ENCODE results near the gene SLC16A4. TPM values are rescaled to one million over a fixed set of nuclear protein-coding genes. Genes with fewer than 3 reads are reported as not detected.

The SLC16A4 gene
- total RNA-seq, 2 experiments from 2014 or later, result not detected

DNA sequence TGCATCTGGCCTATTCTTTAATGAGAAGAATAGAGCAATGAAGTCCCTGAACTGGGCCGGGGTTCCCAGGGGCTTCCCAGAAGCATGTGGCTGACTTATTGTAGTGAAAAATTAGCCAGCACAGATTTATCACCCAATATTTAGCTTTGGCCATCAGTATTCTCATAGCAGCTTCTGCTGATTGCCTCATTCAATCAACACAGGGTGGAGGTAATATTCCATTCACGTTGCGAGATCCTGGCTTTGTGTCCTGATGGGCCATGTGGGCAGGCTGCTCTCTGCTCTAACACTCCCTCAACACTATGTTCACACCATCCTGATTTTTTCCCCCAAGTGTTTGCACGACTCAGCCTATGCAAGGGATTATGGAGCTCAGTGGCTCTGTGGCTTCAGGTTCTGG lies 38.1 kb upstream of the SLC16A4 start:
- H3K36me3 ChIP-seq (ENCODE audit: insufficient read depth, low read length), result no peaks in the 10 kb centered on the region
- H3K4me1 ChIP-seq (ENCODE audit: insufficient read depth, low read length), result no peaks in the 10 kb centered on the region
- no peaks in the 10 kb centered on the region for H3K9me3 ChIP-seq (ENCODE audit: control insufficient read depth in 1 of 2, insufficient read depth in 1 of 2, low read length in 2 of 2)
- TF ChIP-seq, protein P1, sequence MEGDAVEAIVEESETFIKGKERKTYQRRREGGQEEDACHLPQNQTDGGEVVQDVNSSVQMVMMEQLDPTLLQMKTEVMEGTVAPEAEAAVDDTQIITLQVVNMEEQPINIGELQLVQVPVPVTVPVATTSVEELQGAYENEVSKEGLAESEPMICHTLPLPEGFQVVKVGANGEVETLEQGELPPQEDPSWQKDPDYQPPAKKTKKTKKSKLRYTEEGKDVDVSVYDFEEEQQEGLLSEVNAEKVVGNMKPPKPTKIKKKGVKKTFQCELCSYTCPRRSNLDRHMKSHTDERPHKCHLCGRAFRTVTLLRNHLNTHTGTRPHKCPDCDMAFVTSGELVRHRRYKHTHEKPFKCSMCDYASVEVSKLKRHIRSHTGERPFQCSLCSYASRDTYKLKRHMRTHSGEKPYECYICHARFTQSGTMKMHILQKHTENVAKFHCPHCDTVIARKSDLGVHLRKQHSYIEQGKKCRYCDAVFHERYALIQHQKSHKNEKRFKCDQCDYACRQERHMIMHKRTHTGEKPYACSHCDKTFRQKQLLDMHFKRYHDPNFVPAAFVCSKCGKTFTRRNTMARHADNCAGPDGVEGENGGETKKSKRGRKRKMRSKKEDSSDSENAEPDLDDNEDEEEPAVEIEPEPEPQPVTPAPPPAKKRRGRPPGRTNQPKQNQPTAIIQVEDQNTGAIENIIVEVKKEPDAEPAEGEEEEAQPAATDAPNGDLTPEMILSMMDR (IDR thresholded peaks at IDR 0.05), result no peak
- Mint-ChIP-seq H3K4me3 (no peak overlapping the region), H3K36me3 (ENCODE audit: low read depth) (no peaks in the 10 kb centered on the region), H3K9me3 (no peaks in the 10 kb centered on the region), H3K27me3 (peaks cover 34% of the 10 kb centered on the region), H3K4me1 (ENCODE audit: low read depth) (no peaks in the 10 kb centered on the region), H3K27ac (no peak overlapping the region)
- intact Hi-C loops (cut with DNase I, micrococcal nuclease), result no loop called here
- H3K27me3 ChIP-seq (ENCODE audit: control insufficient read depth in 1 of 2, insufficient read depth in 2 of 2, low read length in 2 of 2), result peaks cover 0 to 3% of the 10 kb centered on the region in 2 experiments
- no peak overlapping the region for H3K4me3 ChIP-seq (ENCODE audit: low read length)
- ATAC-seq (ENCODE audit: poor library complexity) (no peak), DNase-seq (no peak)
- ChIA-PET POLR2A (no interaction called here), CTCF (no interaction called here)
- H3K27ac ChIP-seq (ENCODE audit: low read depth in 1 of 2, low read length in 2 of 2), result no peak overlapping the region

DNA sequence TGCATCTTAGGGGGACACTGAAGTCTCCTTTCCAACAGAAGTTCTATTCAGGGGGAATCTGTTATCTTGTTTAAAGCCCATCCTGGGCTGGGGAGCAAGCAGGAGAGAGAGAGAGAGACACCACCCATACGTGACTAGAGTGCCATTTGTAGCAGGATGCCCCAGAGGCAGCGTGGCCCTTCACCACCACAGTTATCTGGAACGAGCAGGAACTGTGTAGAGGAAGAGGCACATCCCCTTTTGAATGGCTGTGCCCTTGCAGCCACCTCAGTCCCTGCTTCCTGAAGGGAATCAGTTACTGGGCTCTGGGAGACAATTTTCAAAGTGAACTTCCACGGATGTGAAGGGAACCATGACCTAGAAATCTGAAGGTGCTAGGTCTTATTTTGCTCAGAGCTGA lies 36.0 kb upstream of the SLC16A4 start:
- peaks cover 0 to 3% of the 10 kb centered on the region in 2 experiments for H3K27me3 ChIP-seq (ENCODE audit: control insufficient read depth in 1 of 2, insufficient read depth in 2 of 2, low read length in 2 of 2)
- no peak overlapping the region for H3K27ac ChIP-seq (ENCODE audit: low read depth in 1 of 2, low read length in 2 of 2)
- peaks cover 26% of the 10 kb centered on the region for H3K27me3 Mint-ChIP-seq
- H3K4me1 ChIP-seq (ENCODE audit: insufficient read depth, low read length), result no peaks in the 10 kb centered on the region
- H3K4me3 ChIP-seq (ENCODE audit: low read length), result no peak overlapping the region
- TF ChIP-seq, protein P1 (IDR thresholded peaks at IDR 0.05), result no peak
- ATAC-seq (ENCODE audit: poor library complexity) (no peak), DNase-seq (no peak)
- H3K4me3 Mint-ChIP-seq, result no peak overlapping the region
- intact Hi-C loops (cut with DNase I, micrococcal nuclease), result no loop called here
- H3K36me3 ChIP-seq (ENCODE audit: insufficient read depth, low read length), result no peaks in the 10 kb centered on the region
- ChIA-PET CTCF (no interaction called here), POLR2A (no interaction called here)
- no peak overlapping the region for H3K27ac Mint-ChIP-seq
- no peaks in the 10 kb centered on the region for H3K9me3 ChIP-seq (ENCODE audit: control insufficient read depth in 1 of 2, insufficient read depth in 1 of 2, low read length in 2 of 2)
- H3K36me3 Mint-ChIP-seq (ENCODE audit: low read depth), result no peaks in the 10 kb centered on the region
- H3K9me3 Mint-ChIP-seq, result no peaks in the 10 kb centered on the region
- H3K4me1 Mint-ChIP-seq (ENCODE audit: low read depth), result no peaks in the 10 kb centered on the region

DNA sequence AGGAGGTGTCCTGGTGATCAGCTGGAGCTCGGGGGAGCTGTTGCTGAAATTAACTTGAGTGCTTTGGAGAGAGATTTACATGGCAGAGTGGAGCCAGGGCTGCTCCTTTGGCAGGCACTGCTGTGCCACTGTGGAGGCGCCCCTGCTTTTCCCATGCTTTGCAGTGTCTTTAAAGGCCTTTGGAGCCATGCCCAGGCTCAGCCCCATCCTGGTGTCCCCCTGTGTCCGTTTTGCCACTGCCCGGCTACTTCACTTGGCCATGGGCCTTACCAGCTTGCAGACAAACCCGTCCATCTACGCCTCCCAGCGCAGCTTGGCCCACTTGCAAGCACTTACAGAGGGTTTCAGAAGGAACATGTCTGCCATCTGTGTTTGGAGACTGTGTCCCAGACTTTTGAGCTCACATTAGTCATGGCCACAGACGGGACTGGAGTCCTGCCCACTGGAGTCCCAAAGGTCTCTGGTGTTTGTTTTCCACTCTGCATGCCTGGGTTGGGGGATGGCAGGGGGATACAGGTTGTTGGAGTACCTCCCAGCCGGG lies 34.9 kb upstream of the SLC16A4 start:
- TF ChIP-seq, protein P1 (IDR thresholded peaks at IDR 0.05), result no peak
- Histone ChIP-seq H3K36me3 (ENCODE audit: insufficient read depth, low read length) (no peaks in the 10 kb centered on the region), H3K27ac (ENCODE audit: low read depth in 1 of 2, low read length in 2 of 2) (no peak overlapping the region), H3K27me3 (ENCODE audit: control insufficient read depth in 1 of 2, insufficient read depth in 2 of 2, low read length in 2 of 2) (peaks cover 0 to 3% of the 10 kb centered on the region in 2 experiments), H3K9me3 (ENCODE audit: control insufficient read depth in 1 of 2, insufficient read depth in 1 of 2, low read length in 2 of 2) (no peaks in the 10 kb centered on the region), H3K4me3 (ENCODE audit: low read length) (no peak overlapping the region), H3K4me1 (ENCODE audit: insufficient read depth, low read length) (no peaks in the 10 kb centered on the region)
- ATAC-seq (ENCODE audit: poor library complexity) (no peak), DNase-seq (no peak)
- H3K4me1 Mint-ChIP-seq (ENCODE audit: low read depth), result no peaks in the 10 kb centered on the region
- POLR2A ChIA-PET, result no interaction called here
- peaks cover 14% of the 10 kb centered on the region for H3K27me3 Mint-ChIP-seq
- intact Hi-C loops (cut with DNase I, micrococcal nuclease), result no loop called here
- no peaks in the 10 kb centered on the region for H3K9me3 Mint-ChIP-seq
- H3K27ac Mint-ChIP-seq, result no peak overlapping the region
- CTCF ChIA-PET, result no interaction called here
- no peak overlapping the region for H3K4me3 Mint-ChIP-seq
- no peaks in the 10 kb centered on the region for H3K36me3 Mint-ChIP-seq (ENCODE audit: low read depth)
